GM19240 (cell line): ENCODE data around the gene CCNY.
"Not testable (repeated sequence)": the region's sequence is repeated elsewhere in the genome, so short reads cannot be mapped to it uniquely, and the experiment has no call there.

Experiments
- DNase-seq: peaks from one replicate; pipeline ENCODE4 v3.0.0; 2011; ENCODE audit warnings: low spot score; ENCODE audit not compliant: insufficient read length

The CCNY gene

GRCh38 chr10:35354257-35354656 is 17.9 kb downstream of the CCNY start:
- not testable (repeated sequence) for DNase-seq

- peak; percentile 53 for DNase-seq
Observed at GRCh38 chr10:35355971-35356724, 19.8 kb downstream of the CCNY start.

GRCh38 chr10:35356725-35357092 is 20.4 kb downstream of the CCNY start:
- no peak for DNase-seq

- DNase-seq = no peak
Observed at GRCh38 chr10:35359056-35359455, 22.7 kb downstream of the CCNY start.

- no peak for DNase-seq
Observed at GRCh38 chr10:35359873-35360272, 23.6 kb downstream of the CCNY start.

GRCh38 chr10:35362701-35363350 is 26.5 kb downstream of the CCNY start:
- DNase-seq = no peak

- no peak for DNase-seq
Observed at GRCh38 chr10:35363587-35363986, 27.3 kb downstream of the CCNY start.

- no peak for DNase-seq
Observed at GRCh38 chr10:35364808-35365207, 28.5 kb downstream of the CCNY start.

GRCh38 chr10:35365994-35366393 is 29.7 kb downstream of the CCNY start:
- DNase-seq = no peak

- no peak for DNase-seq
Observed at GRCh38 chr10:35367107-35367859, 31.0 kb downstream of the CCNY start.

GRCh38 chr10:35367982-35368381 is 31.7 kb downstream of the CCNY start:
- DNase-seq = no peak

- no peak for DNase-seq
Observed at GRCh38 chr10:35368485-35369048, 32.3 kb downstream of the CCNY start.

GRCh38 chr10:35369049-35369611 is 32.8 kb downstream of the CCNY start:
- no peak for DNase-seq

GRCh38 chr10:35371731-35372130 is 35.4 kb downstream of the CCNY start:
- no peak for DNase-seq

GRCh38 chr10:35372329-35372728 is 36.0 kb downstream of the CCNY start:
- no peak for DNase-seq

GRCh38 chr10:35375091-35375765 is 38.9 kb downstream of the CCNY start:
- DNase-seq = no peak

GRCh38 chr10:35377050-35377728 is 40.9 kb downstream of the CCNY start:
- no peak for DNase-seq

- DNase-seq = no peak
Observed at GRCh38 chr10:35378541-35379210, 42.4 kb downstream of the CCNY start.

- DNase-seq = peak; percentile 13
Observed at GRCh38 chr10:35379226-35380137, 43.2 kb downstream of the CCNY start.
